GM12874 (cell line): ENCODE results near the gene ANGPTL2.

Experiments
- TF ChIP-seq, protein P1 (sequence below): IDR thresholded peaks from 2 replicates; pipeline ENCODE4 v1.5.1; 2011; ENCODE audit warnings: low read depth, mild to moderate bottlenecking, control low read depth, low read length, moderate library complexity; ENCODE audit not compliant: insufficient read depth

The ANGPTL2 gene

DNA sequence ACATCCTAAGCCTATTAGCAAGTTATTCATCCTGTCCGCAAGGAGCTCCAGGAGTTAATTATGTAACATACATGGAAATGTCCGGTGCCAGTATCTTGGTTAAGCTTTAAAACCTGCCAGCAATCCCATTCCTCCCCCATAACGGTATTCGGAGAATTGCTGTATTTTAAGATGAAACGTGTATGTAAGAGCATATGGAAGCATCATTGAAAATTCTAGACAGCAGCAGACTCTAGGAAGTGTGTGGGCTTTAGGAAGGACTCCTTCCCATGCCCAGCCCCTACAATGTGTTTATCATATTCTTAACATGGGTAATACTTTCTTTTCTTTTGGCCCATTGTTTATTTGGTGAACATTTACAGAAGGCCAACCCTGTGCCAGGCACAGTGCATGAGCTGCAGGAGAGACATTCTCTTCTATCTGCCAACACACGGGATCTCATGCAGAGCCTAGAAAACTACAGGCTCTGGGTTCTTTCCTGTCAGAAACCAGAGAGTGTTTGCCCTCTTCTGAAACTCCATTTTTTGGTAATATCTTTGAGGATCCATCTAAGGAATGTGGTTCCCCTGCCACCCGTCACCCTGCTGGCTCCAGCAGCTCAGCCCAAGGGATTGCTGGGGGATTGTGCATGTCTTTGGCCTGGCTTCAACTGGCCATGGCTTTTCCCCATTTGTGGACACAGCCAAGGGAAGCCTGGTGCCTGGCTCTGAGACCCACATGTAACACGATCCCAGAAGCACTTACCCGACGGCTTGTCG lies 15.1 kb downstream of the ANGPTL2 start:
- TF ChIP-seq, protein P1, sequence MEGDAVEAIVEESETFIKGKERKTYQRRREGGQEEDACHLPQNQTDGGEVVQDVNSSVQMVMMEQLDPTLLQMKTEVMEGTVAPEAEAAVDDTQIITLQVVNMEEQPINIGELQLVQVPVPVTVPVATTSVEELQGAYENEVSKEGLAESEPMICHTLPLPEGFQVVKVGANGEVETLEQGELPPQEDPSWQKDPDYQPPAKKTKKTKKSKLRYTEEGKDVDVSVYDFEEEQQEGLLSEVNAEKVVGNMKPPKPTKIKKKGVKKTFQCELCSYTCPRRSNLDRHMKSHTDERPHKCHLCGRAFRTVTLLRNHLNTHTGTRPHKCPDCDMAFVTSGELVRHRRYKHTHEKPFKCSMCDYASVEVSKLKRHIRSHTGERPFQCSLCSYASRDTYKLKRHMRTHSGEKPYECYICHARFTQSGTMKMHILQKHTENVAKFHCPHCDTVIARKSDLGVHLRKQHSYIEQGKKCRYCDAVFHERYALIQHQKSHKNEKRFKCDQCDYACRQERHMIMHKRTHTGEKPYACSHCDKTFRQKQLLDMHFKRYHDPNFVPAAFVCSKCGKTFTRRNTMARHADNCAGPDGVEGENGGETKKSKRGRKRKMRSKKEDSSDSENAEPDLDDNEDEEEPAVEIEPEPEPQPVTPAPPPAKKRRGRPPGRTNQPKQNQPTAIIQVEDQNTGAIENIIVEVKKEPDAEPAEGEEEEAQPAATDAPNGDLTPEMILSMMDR = no peak

GRCh38 chr9:127106466-127106855 lies 16.0 kb downstream of the ANGPTL2 start:
- TF ChIP-seq, protein P1 = no peak

GRCh38 chr9:127105805-127106465 lies 16.5 kb downstream of the ANGPTL2 start:
- TF ChIP-seq, protein P1 = no peak

GRCh38 chr9:127104581-127105311 lies 17.7 kb downstream of the ANGPTL2 start:
- TF ChIP-seq, protein P1 = no peak

GRCh38 chr9:127102788-127103187 lies 19.6 kb downstream of the ANGPTL2 start:
- TF ChIP-seq, protein P1 = no peak

DNA sequence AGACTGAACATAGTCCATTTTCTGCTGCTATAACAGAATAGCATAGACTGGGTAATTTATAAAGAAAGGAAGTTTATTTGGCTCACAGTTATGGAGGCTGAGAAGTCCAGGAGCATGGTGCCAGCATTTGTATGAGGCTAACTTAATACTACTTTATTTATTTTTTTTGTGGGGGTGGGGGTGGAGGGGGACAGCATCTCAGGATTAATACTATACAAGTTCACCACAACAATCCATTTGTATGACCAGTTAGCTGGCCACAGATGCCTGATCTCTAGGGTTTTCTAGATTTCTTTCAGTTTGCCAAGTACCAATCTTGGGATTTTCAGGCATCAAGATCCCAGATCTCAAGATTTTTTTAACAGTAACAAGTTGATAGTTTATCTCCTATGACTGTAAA lies 20.3 kb downstream of the ANGPTL2 start:
- TF ChIP-seq, protein P1 = no peak

DNA sequence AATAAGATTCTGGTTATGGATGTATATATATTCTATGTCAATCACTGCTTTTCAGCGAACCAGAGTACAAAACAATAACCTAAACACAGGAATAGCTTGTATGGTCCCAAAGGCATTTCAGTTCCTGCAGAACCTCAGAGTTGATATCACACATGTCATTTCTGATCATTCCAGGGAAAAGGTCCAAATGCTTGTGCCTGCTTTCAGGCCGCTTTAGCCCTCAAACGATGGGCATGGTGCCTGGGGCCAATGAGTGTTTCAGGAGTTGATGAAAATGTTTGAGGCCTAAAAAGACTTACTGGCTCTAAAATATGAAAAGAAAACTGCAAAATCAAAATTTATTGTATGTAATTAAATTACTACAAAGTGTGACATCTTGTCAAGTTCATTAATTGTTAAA lies 22.8 kb downstream of the ANGPTL2 start:
- TF ChIP-seq, protein P1 = no peak
